Measurements from ENCODE around the gene SGK2.

GRCh38 chr20:43631598-43631997, 72.8 kb downstream of the SGK2 start:
- TF ChIP-seq CTCF (conservative IDR thresholded peaks at IDR 0.05; ENCODE audit: low read depth, low read length) (no peak), EZH2 (IDR thresholded peaks at IDR 0.05; ENCODE audit: borderline replicate concordance, low read depth, low read length, poor library complexity, severe bottlenecking) (no peak)
